NT2/D1 (cell line): Measurements from ENCODE around the gene RGS7.

Experiments used
- SUZ12 ChIP-seq: IDR thresholded peaks from 2 replicates; pipeline ENCODE4 v1.6.1; 2011; ENCODE audit not compliant: insufficient read length, insufficient read depth; ENCODE audit errors: extremely low read depth
- ZNF274 ChIP-seq: IDR thresholded peaks from 2 replicates; pipeline ENCODE4 v1.6.1; 2011; ENCODE audit warnings: mild to moderate bottlenecking, low read depth, low read length

DNA sequence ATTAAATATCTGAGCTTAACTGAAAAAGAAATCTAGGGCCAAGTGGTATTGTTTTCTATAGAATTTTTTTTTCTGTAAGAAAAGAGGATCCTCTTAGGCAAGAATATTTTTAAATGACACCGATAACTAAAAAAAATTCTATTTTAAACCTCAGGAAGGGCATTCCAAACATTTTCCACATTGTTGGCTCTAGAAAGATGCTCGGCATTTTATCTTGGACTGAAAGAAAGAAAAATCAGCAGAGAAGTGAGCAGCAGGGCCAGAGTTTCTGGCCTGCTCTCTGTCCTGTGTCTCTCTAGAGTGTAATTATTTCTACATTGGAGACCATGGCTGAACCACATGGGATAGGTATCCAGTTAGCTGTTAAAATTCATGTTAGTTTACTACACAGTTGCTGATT, 552.5 kb downstream of the RGS7 start:
- no peak for TF ChIP-seq SUZ12
- TF ChIP-seq ZNF274 = no peak
